SK-N-MC (cell line): ENCODE data around the gene TLE2.

ENCODE experiments used
- DNase-seq: peaks from one replicate; pipeline ENCODE4 v3.0.0-alpha.2; 2011; ENCODE audit warnings: low read depth, low spot score
- H3K27ac ChIP-seq: fragments of 200-600 bp; sonication (generic); 2 replicates; pipeline ENCODE4 v1.5.1; 2016; ENCODE audit warnings: mixed run types
- H3K36me3 ChIP-seq: fragments of 200-600 bp; sonication (generic); 2 replicates; pipeline ENCODE4 v1.6.1; 2017; ENCODE audit warnings: antibody characterized with exemption, low read length, mixed read lengths; ENCODE audit not compliant: insufficient read depth
- H3K4me3 ChIP-seq: fragments of 200-600 bp; sonication (generic); 2 replicates; pipeline ENCODE4 v1.5.1; 2016
- H3K9ac ChIP-seq: fragments of 200-600 bp; sonication (generic); 2 replicates; pipeline ENCODE4 v1.8.0; 2017; ENCODE audit warnings: mixed run types, mixed read lengths; ENCODE audit not compliant: insufficient read length
- H3K9me3 ChIP-seq: fragments of 200-600 bp; sonication (generic); 2 replicates; pipeline ENCODE4 v1.6.1; 2017; ENCODE audit warnings: low read depth, mild to moderate bottlenecking, antibody characterized with exemption, low read length, moderate library complexity, mixed read lengths
- EZH2 ChIP-seq: fragments of 200-600 bp; sonication (generic); IDR thresholded peaks from one replicate; pipeline ENCODE4 v1.6.1; 2017; ENCODE audit warnings: antibody characterized with exemption
- FOXP2 ChIP-seq: optimal IDR thresholded peaks from 2 replicates; pipeline ENCODE3; 2011; ENCODE audit warnings: mild to moderate bottlenecking, moderate library complexity; ENCODE audit not compliant: insufficient read depth; ENCODE audit errors: extremely low read length, control extremely low read depth
- POLR2AphosphoS5 ChIP-seq: IDR thresholded peaks from 2 replicates; pipeline ENCODE4 v1.6.1; 2012; ENCODE audit warnings: mild to moderate bottlenecking, low read depth, low read length, borderline replicate concordance

Gene TLE2

DNA sequence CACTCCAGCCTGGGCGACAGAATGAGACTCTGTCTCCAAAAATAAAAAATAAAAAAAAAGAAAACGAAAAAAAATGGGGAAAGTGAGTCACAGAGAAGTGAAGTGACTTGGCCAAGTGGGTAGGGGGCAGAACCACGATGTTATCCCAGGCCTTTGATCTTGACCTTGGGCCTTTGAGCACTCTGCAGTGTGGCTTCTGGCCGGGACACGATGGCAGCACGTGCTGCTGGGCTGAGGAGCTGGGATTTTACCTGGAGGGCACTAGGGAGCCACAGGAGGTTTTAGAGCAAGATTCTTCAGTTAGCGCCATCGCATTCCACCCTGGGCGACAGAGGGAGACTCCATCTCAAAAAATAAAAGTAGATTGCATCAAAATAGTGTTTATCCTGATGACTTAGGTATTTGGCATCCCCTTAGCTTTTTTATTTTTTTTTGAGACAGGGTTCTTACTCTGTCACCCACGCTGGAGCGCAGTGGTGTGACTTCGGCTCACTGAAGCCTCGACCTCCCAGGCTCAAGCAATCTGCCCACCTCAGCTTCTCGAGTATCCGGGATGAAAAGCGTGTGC is 37.5 kb upstream of the TLE2 start:
- TF ChIP-seq POLR2AphosphoS5: no peak
- no peak overlapping the region for H3K27ac ChIP-seq
- DNase-seq: no peak
- no peaks in the 10 kb centered on the region for H3K9me3 ChIP-seq
- H3K9ac ChIP-seq: no peak overlapping the region
- H3K36me3 ChIP-seq: no peaks in the 10 kb centered on the region
- H3K4me3 ChIP-seq: no peak overlapping the region

DNA sequence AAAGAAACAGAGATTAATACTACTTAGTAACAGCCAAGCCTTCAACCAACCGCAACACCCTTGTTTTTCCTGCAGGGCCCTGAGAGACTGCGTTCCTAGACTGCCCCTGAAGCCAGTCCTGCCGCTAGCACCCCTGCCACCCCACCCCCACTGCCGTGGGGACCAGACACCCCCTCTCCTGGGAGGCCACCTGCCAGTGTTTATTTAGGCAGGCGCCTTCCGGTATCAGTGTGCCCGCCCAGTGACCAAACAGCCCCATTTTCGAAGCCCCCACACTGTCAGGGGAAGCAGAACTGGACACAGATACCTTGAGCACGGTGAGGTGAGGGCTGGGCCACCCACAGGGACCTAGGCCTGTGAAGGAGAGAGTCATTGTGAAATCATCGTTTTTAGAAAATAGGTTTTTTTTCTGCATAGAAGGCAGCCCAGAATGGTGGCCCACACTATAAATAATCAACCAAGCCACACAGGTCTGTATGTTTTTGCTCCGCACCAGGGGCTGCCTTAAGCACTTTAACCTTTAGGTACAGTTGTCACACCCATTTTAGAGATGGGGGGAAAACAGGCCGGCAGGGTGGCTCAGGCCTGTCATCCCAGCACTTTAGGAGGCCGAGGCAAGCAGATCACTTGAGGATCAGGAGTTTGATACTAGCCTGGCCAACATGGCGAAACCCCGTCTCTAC is 36.7 kb upstream of the TLE2 start:
- H3K9ac ChIP-seq: no peak overlapping the region
- peaks cover 1% of the 10 kb centered on the region for H3K36me3 ChIP-seq
- DNase-seq: no peak
- no peak overlapping the region for H3K4me3 ChIP-seq
- no peak for TF ChIP-seq EZH2
- no peak overlapping the region for H3K27ac ChIP-seq
- no peaks in the 10 kb centered on the region for H3K9me3 ChIP-seq

- Histone ChIP-seq H3K27ac (no peak overlapping the region), H3K9ac (no peak overlapping the region), H3K9me3 (no peaks in the 10 kb centered on the region), H3K36me3 (peaks cover 15% of the 10 kb centered on the region), H3K4me3 (no peak overlapping the region)
- DNase-seq: no peak
- TF ChIP-seq EZH2 (no peak), FOXP2 (no peak)
Observed at GRCh38 chr19:3064011-3064330, 34.9 kb upstream of the TLE2 start.

- DNase-seq: no peak
- Histone ChIP-seq H3K9me3 (no peaks in the 10 kb centered on the region), H3K4me3 (peak within 1 kb of the TSS; percentile 87), H3K9ac (peak within 1 kb of the TSS; percentile 85), H3K36me3 (peaks cover 31% of the 10 kb centered on the region), H3K27ac (peak within 1 kb of the TSS; percentile 90)
- TF ChIP-seq POLR2AphosphoS5 (no peak), FOXP2 (no peak), EZH2 (no peak)
Observed at GRCh38 chr19:3062165-3063105, 33.4 kb upstream of the TLE2 start, which contains the start of gene TLE5. Gene TLE5, minus strand, starts transcription at chr19:3062495. Its CDS starts 295 bp downstream, at chr19:3062200.

DNA sequence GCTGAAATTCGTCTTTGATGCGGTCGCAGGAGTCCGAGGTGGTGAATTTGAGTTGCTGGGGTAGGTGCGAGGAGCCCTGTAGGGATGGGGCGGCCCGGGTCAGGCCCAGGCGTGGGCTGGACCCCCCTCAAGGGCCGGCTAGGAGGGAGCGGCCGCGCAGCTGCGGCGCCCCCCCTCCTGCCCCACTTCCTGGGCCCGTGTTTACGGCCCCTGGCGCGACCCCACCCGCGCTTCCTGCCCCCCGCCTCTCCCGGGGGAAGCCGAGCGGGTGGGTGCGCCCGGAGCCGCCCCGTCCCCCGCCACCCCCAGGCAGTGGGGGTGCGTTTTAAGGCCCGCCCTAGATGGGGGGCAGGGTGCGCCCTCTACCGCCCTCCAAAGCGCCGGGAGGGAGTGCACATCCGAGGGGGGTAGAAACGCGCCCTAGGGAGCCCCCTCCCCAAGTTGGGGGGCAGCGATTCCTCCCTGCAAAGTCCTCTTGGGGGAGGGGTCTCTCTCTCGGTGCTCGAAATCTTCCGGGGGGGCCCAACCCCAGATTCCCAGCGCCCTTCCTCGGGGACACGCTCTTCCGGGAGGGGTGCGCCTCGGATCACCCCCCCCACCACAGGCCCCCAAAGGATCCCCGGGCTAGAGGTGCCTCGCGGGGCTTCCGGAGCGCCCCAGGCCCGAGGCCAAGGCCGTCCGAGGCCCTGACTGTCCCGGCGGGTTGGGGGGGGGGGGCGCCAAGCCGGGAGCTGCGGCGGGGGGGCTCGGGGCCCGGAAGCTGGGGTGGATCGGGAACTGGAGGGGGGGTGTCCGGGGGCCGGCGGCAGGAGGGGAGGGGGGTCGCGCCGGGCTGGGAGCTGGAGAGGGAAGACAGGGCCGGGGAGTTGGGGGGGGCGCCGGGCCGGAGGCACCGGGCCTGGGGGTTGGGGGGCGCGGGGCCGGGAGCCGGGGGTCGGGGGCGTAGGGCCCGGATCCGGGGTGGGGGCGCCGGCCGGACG is 32.4 kb upstream of the TLE2 start:
- peak; percentile 42 for TF ChIP-seq POLR2AphosphoS5
- TF ChIP-seq FOXP2: no peak
- Histone ChIP-seq H3K4me3 (peak overlapping the region; percentile 87), H3K27ac (peak overlapping the region; percentile 90), H3K9ac (peak overlapping the region; percentile 85), H3K36me3 (peaks cover 40% of the 10 kb centered on the region), H3K9me3 (no peaks in the 10 kb centered on the region)
- no peak for DNase-seq

DNA sequence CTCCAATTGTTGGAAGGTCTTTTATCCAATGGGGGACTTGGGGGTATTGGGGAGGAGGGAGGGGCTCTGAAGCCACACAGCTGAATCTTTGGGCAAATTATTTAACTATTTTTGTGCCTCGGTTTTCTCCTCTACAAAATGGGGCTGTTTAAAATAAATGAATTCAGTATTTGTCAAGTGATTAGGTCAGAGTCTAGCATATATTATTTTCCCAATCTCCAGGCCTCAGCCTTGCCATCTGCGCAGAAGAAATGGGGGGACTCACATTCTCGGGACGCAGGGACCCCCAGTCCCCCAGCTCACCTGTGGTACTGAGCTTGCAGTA is 31.7 kb upstream of the TLE2 start:
- peak overlapping the region; percentile 90 for H3K27ac ChIP-seq

GRCh38 chr19:3059653-3060052 is 30.6 kb upstream of the TLE2 start:
- TF ChIP-seq EZH2: no peak
- TF ChIP-seq FOXP2: no peak
- no peak for TF ChIP-seq POLR2AphosphoS5
- Histone ChIP-seq H3K27ac (no peak overlapping the region), H3K9ac (no peak overlapping the region), H3K4me3 (no peak overlapping the region), H3K9me3 (no peaks in the 10 kb centered on the region), H3K36me3 (peaks cover 58% of the 10 kb centered on the region)
- no peak for DNase-seq

More for the DNA sequence above, 31.7 kb upstream of the TLE2 start:
- no peak for DNase-seq
- Histone ChIP-seq H3K36me3 (peaks cover 47% of the 10 kb centered on the region), H3K4me3 (peak overlapping the region; percentile 87), H3K9ac (peak overlapping the region; percentile 85), H3K9me3 (no peaks in the 10 kb centered on the region)
- TF ChIP-seq POLR2AphosphoS5 (no peak; the same call in 1 of the 2 replicates), EZH2 (no peak), FOXP2 (no peak)

DNA sequence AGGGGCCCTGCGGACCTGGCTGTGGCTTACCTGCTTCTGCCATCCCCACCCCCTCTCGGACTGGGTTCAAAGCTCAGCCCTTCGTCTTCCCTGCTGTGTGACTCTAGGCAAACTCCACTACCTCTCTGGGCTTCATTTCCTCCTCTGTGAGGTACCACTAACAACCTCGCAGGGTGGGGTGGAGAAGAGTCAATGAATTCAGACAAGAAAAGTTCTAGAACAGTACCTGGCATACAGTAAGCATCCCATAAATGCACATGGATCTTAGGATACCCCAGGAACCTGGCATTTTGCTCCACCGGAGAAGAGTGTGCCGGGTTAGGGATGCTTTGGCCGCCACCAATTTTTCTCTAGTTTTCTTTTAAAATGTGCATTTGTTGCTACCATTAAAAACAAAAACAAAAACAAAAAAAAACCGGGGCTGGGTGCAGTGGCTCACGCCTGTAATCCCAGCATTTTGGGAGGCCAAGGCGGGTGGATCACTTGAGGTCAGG is 29.8 kb upstream of the TLE2 start:
- Histone ChIP-seq H3K9me3 (no peaks in the 10 kb centered on the region), H3K4me3 (no peak overlapping the region), H3K27ac (no peak overlapping the region), H3K9ac (no peak overlapping the region), H3K36me3 (peaks cover 58% of the 10 kb centered on the region)
- TF ChIP-seq EZH2 (no peak), FOXP2 (no peak), POLR2AphosphoS5 (no peak)
- no peak for DNase-seq
